Muscle of leg (tissue), 11 donors: ENCODE measurements around the gene GARIN5B. TPM values are rescaled to one million over a fixed set of nuclear protein-coding genes. Genes with fewer than 3 reads are reported as not detected.
A peak's percentile ranks its signal among the peaks of the same experiment; 100 is the strongest.
"Not testable (repeated sequence)": the region's sequence is repeated elsewhere in the genome, so short reads cannot be mapped to it uniquely, and the experiment has no call there.

ENCODE experiments used
- DNase-seq: peaks from one replicate; pipeline ENCODE4 v3.0.0; 2013
- H3K27ac ChIP-seq: one replicate; pipeline ENCODE4 v1.5.1; 2013; ENCODE audit warnings: mild to moderate bottlenecking, low read length, control low read depth
- H3K27me3 ChIP-seq: one replicate; pipeline ENCODE4 v1.6.1; 2013; ENCODE audit warnings: low read length; ENCODE audit not compliant: control insufficient read depth, insufficient read depth
- H3K36me3 ChIP-seq: one replicate; pipeline ENCODE4 v1.6.1; 2013; ENCODE audit warnings: low read length; ENCODE audit not compliant: control insufficient read depth, insufficient read depth
- H3K4me1 ChIP-seq: one replicate; pipeline ENCODE4 v1.6.1; 2013; ENCODE audit warnings: low read length; ENCODE audit not compliant: control insufficient read depth, insufficient read depth
- H3K4me3 ChIP-seq: one replicate; pipeline ENCODE4 v1.5.1; 2013; ENCODE audit warnings: low read length, control low read depth
- H3K9me3 ChIP-seq: replicated peaks from 2 replicates; pipeline ENCODE4 v1.6.1; 2013; ENCODE audit warnings: low read depth, low read length; ENCODE audit not compliant: control insufficient read depth
- WGBS: methylation state at CpG from one replicate; pipeline ENCODE4 v1.1.5; 2013; ENCODE audit warnings: missing lambda C conversion rate; ENCODE audit not compliant: insufficient coverage; 5-methylcytosine and 5-hydroxymethylcytosine counted together
- polyA plus RNA-seq, 8 donors: library from polyadenylated mRNA; unstranded; fragments of 120-200 nt; gene quantifications; one replicate each; pipeline versions ENCODE4 v1.2.1 to v1.2.3, GENCODE V29; 2013; ENCODE audit warnings: inconsistent platforms in 1 of 8, low replicate concordance in 1 of 8; ENCODE audit not compliant: insufficient read length in 8 of 8, insufficient read depth in 1 of 8
- total RNA-seq: library from RNA; stranded (reverse); fragments of 120-200 nt; gene quantifications from one replicate; pipeline ENCODE4 v1.2.4, GENCODE V29; 2013

GARIN5B gene
- total and polyA plus RNA-seq, 9 donors: not detected

DNA sequence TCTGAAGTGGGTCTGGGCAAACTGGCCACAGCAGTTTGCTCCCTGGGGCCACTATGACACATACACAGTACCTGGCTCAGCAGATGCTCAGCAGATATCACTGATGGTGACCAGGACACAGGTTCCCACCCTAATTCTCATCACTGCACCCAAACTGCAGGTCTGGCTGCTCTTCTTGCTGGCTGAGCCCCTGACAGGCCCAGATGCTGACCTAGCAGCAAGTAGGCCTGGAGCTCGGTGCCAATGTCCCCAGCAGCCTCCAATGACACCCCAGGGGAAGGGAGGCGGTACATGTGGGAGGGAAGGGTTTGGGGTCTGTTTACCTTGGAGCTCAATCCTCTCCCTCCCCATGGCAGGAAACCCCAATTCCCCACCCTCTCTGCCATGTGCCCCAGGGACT is 39.4 kb upstream of the GARIN5B start:
- H3K36me3 ChIP-seq: peaks cover 58% of the 10 kb centered on the region
- no CpG with 5 or more reads among the region's 2 CpGs for WGBS
- H3K27me3 ChIP-seq: no peaks in the 10 kb centered on the region
- no peaks in the 10 kb centered on the region for H3K9me3 ChIP-seq
- H3K4me3 ChIP-seq: no peak overlapping the region
- peaks cover 20% of the 10 kb centered on the region for H3K4me1 ChIP-seq
- DNase-seq: no peak
- no peak overlapping the region for H3K27ac ChIP-seq

DNA sequence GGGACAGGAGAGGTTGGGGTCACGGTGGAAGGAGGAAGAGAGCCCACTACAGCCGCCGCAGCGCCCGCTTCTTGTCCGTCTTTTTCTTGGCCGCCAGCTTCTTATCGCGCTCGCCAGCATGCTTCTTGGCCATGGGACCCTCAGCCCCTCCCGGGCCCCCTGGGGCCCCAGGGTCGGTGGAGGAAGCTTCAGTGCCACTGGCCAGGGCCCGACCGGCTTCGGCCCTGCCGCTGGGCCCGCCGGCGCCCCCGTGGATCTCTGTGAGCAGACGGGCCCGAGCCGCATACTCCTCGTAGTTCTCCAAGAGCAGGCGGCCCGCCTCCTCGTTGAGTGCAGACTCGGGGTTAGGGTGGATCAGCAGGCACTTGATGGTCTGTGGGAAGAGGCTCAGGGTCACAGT is 38.3 kb upstream of the GARIN5B start:
- Histone ChIP-seq H3K4me1 (peaks cover 12% of the 10 kb centered on the region), H3K36me3 (peaks cover 56% of the 10 kb centered on the region)
- not testable (repeated sequence) for H3K27me3 ChIP-seq, H3K27ac ChIP-seq, DNase-seq, H3K4me3 ChIP-seq, H3K9me3 ChIP-seq
- 96% methylated on average over 5 of the region's 28 CpGs for WGBS

DNA sequence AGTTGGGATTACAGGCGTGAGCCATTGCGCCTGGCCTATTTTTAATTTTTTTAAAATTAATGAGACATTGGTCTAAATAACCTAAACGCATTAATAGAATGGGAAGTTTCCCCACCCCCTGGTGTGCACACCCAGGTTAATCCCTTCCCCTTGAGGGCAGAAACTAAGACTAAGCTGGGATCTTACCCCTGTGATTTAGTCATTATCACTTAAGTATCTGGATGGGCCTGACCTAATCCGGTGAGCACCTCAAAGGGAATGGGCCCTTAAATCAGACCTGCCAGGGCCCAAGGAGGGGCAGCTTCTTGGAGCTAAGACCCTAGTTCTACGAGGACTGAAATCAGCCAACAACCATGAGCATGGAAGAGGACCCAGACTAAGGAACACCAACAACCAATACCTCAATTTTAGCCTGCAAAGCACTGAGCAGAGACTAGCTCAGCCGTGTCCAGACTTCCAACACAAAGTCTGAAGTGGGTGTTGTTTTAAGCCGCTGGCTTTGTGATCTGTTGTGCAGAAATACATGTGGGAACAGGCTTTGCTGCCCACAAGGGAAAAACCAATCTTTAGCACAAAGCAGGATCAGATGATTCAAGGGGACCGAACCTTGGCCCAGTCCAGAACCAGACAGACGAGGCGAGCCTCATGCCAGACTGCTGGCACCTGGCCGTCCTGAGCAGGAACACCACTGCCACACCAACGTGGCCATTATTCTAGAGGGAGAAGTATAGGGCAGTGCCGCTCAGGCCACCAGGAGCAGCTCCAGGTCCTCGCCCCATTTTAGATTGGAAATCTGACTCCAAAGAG is 37.4 kb upstream of the GARIN5B start:
- Histone ChIP-seq H3K27me3 (no peaks in the 10 kb centered on the region), H3K9me3 (no peaks in the 10 kb centered on the region), H3K4me3 (no peak overlapping the region), H3K36me3 (peaks cover 47% of the 10 kb centered on the region), H3K27ac (no peak overlapping the region), H3K4me1 (peaks cover 3% of the 10 kb centered on the region)
- 83% methylated on average over 9 of the region's 14 CpGs for WGBS
- no peak for DNase-seq

DNA sequence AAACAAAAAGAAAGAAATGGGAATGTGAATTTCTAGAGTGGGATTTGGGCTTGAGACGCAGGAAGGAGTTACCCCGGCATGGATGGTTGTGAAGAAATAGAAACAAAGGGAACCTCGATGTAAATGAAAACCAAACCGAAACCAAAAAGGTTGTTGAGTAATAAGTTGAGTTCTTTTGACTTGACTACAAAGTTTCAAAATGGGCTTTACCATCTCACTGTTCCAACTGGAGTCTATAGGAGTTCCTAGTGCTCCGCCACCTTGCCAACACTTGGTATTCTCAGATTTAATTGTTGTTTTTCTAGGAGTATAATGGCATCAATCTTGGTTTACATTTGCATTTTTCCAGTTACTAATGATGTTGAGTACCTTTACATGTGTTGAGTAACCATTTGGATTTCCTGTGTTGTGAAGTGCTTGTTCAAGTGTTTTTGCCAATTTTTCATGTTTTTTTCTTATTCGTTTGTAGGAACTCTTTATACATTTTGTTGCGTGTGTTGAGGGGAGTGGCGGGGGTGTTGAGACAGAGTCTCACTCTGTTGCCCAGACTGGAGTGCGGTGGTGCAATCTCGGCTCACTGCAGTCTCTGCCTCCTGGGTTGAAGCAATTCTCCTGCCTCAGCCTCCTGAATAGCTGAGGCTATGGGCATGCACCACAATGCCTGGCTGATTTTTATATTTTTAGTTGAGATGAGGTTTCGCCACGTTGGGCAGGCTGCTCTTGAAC is 35.3 kb upstream of the GARIN5B start:
- H3K4me1 ChIP-seq: no peaks in the 10 kb centered on the region
- H3K4me3 ChIP-seq: no peak overlapping the region
- H3K36me3 ChIP-seq: peaks cover 34% of the 10 kb centered on the region
- WGBS: 84% methylated on average over 6 of the region's 12 CpGs
- DNase-seq: no peak
- no peaks in the 10 kb centered on the region for H3K9me3 ChIP-seq
- no peak overlapping the region for H3K27ac ChIP-seq
- no peaks in the 10 kb centered on the region for H3K27me3 ChIP-seq

DNA sequence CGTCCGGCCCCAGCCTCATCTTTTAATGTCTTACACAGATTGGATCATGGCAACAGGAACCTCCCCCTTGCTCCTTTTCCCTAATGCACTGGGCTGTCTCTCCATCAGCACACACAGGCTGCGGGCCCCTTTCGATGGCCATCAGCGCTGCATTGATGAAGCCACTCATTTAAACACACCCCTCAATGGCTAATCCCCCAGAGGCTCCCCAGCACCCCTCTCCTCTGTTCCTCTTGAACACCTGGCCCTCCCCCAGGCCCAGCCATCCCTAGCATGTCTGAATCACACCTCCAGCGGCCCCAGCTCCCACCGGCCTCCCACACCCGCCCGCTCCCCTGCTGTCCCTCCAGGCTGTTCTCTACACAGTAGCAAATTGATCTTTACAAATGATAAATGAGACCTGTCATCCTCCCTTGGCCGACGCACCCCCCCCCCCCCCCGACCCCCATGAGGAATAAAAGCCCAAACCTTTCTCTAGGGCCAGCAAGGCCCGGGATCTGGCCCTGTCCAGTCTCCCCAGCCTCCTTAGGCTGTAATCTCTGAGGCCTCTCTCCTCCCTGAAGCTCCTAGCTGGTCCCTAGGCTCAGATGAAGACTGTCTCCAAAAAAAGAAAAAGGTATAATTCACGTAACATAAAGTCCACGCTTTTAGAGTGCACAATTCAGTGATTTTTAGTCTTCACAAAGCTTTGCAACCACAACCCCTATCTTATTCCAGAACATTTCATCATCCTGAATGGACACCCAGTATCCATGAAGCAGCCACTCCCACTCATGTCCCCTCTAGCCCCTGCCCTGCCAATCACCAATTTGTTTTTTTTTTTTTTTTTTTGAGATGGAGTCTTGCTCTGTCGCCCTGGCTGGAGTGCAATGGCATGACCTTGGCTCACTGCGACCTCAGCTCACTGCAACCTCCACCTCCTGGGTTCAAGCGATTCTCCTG is 30.0 kb upstream of the GARIN5B start:
- H3K27me3 ChIP-seq: no peaks in the 10 kb centered on the region
- no peak overlapping the region for H3K4me3 ChIP-seq
- 12% methylated on average over 11 of the region's 18 CpGs for WGBS
- H3K27ac ChIP-seq: no peak overlapping the region
- peaks cover 33% of the 10 kb centered on the region for H3K36me3 ChIP-seq
- no peaks in the 10 kb centered on the region for H3K9me3 ChIP-seq
- DNase-seq: no peak
- H3K4me1 ChIP-seq: peaks cover 18% of the 10 kb centered on the region

DNA sequence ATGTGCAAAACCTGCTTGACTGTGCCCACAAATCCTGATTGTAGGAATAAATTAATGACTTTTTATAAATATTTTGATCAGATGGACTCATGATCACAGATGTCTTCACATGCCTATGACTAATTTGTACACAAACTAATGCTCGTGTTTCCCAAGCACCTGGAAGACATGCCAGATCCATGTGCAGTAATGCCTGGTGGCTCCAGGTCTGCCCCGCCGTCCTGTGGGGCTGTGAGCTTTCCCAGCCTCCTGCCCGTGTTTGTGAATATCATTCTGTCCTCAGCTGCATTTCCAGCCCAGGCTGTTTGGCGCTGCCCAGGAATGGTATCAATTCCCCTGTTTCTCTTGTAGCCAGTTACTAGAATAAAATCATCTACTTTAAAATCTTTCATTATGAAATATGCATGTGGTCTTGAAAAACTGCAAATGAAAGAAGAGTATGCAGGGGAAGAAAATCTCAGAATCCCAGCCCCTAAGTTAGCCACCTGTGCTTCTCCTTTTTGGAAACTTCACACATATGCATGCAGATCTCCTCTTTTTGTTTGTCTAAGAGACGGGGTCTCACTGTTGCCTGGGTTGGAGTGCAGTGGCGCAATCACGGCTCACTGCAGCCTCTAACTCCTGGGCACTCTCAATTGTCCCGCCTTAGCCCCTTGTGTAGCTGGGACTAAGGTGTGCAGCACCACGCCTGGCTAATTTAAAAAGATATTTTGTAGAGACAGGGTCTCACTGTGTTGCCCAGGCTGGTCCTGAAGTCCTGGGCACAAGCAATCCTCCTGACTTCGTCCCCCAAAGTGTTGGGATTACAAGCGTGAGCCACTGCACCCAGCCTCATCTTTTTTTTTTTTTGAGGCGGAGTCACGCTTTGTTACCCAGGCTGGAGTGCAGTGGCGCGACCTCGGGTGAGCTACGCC is 28.9 kb upstream of the GARIN5B start:
- Histone ChIP-seq H3K4me3 (no peak overlapping the region), H3K36me3 (peaks cover 45% of the 10 kb centered on the region), H3K4me1 (peaks cover 29% of the 10 kb centered on the region), H3K9me3 (no peaks in the 10 kb centered on the region), H3K27me3 (no peaks in the 10 kb centered on the region), H3K27ac (no peak overlapping the region)
- WGBS: 64% methylated on average over 12 of the region's 18 CpGs
- no peak for DNase-seq

DNA sequence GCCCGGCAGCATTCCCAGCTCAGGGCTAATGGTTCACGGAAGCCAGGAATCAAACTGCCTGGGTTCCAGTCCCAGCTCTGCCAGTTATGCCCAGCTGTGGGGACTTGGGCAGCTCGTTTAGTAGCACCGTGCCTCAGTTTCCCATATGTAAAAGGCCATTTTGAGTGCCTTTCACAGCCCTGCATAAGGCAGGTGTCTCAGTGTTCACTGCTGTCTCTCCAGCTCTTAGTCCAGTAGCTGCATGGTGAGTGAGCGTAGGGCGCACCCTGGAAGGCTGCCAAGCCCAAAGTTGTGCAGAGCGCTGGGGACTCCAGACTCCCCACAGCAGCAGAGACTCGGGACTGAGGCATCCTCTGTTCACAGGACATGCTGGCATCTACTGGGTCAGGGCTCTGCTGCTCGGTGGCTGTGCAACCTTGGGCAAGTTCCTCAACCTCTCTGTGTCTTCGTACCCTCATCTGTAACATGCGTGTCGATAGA is 28.2 kb upstream of the GARIN5B start:
- peaks cover 50% of the 10 kb centered on the region for H3K36me3 ChIP-seq
- H3K27ac ChIP-seq: no peak overlapping the region
- 66% methylated on average over 7 of the region's 12 CpGs for WGBS

DNA sequence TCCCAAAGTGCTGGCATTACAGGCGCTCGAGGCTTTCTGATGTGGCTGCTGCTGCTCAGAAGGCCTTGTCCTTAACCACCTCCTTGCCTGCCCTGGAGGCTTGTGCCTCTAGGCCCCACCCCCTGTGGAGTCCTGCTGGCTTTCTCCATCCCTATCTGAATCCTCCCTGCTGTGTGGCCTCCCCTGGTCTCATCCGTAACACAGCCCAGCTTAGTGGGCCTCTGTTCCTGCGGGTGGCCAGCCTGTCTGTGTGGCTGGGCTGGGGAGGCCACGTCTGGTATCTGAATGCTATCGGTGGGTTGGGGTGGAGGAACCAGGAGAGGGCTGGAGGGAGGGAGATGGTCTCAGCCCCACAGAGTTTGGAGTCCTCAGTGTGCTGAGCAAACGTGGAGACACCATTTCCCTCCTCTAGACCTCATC is 27.4 kb upstream of the GARIN5B start:
- H3K4me1 ChIP-seq: peaks cover 36% of the 10 kb centered on the region

More for the DNA sequence above, 28.2 kb upstream of the GARIN5B start:
- Histone ChIP-seq H3K9me3 (no peaks in the 10 kb centered on the region), H3K27me3 (no peaks in the 10 kb centered on the region), H3K4me3 (no peak overlapping the region), H3K4me1 (peaks cover 36% of the 10 kb centered on the region)
- DNase-seq: no peak

More for the DNA sequence above, 27.4 kb upstream of the GARIN5B start:
- H3K27me3 ChIP-seq: no peaks in the 10 kb centered on the region
- no peak for DNase-seq
- 67% methylated on average over 3 of the region's 7 CpGs for WGBS
- H3K36me3 ChIP-seq: peaks cover 50% of the 10 kb centered on the region
- H3K9me3 ChIP-seq: no peaks in the 10 kb centered on the region
- peak overlapping the region; percentile 7 for H3K27ac ChIP-seq
- H3K4me3 ChIP-seq: no peak overlapping the region
